RPMI7951 (cell line): Measurements from ENCODE around the gene AP4E1. TPM values are rescaled to one million over a fixed set of nuclear protein-coding genes. Genes with fewer than 3 reads are reported as not detected.
"Not testable (repeated sequence)": the region's sequence is repeated elsewhere in the genome, so short reads cannot be mapped to it uniquely, and the experiment has no call there.

Experiments used
- DNase-seq: peaks from one replicate; pipeline ENCODE4 v3.0.0-alpha.2; 2012; ENCODE audit warnings: low read depth
- total RNA-seq: library from RNA; depleted of rRNA; stranded (reverse); fragments of >200 nt; shearing (Covaris generic); gene quantifications from 2 replicates; pipeline ENCODE4 v1.2.3, GENCODE V29; 2014; rRNA removed

The AP4E1 gene
- total RNA-seq, result 11.2 and 11.7 TPM in 2 replicates

DNA sequence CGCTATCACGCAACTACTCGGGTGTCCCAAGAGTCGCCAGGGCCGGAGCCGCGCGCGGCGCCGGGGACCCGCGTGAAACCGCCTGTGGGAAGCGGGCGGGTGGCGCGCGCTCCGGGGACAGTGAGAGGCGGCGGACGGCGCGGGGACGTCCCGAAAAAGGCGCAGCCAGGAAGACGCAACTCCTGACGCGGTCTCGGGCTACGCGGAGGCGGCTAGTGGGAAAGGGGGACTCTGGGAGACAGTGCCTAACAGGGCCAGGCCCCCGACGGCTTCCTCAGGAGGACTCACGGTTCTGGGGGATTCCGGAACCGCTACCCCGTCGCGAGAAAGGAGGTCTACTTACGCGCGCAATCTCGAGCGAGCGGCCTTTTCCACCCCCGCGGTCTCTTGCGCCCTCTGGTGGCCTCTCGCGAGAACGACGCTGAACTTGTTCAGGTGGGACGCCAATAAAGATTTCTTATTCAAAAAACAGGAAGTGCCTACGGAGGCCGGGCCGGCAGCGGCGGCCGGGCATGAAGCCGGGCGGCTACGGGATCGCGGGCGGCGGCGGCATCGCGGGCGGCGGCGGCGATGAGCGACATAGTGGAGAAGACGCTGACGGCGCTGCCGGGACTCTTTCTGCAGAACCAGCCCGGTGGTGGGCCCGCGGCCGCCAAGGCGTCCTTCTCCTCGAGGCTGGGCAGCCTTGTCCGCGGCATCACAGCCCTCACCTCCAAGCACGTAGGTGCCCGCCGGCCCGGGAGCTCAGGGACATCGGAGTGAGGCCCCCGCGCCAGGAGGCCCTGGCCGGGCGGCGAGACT is at the start of gene AP4E1:
Gene AP4E1 (plus strand): TSS at position 475 of the 801 bp plus-strand sequence. CDS start 96 bp downstream, at position 571.
- DNase-seq, result peak; percentile 88

- no peak for DNase-seq
These were observed 47.7 kb upstream of the AP4E1 start for GRCh38 chr15:50860824-50861223.

GRCh38 chr15:50862553-50862952 is 45.9 kb upstream of the AP4E1 start:
- no peak for DNase-seq

- no peak for DNase-seq
These were observed 43.6 kb upstream of the AP4E1 start for GRCh38 chr15:50864873-50865272.

DNA sequence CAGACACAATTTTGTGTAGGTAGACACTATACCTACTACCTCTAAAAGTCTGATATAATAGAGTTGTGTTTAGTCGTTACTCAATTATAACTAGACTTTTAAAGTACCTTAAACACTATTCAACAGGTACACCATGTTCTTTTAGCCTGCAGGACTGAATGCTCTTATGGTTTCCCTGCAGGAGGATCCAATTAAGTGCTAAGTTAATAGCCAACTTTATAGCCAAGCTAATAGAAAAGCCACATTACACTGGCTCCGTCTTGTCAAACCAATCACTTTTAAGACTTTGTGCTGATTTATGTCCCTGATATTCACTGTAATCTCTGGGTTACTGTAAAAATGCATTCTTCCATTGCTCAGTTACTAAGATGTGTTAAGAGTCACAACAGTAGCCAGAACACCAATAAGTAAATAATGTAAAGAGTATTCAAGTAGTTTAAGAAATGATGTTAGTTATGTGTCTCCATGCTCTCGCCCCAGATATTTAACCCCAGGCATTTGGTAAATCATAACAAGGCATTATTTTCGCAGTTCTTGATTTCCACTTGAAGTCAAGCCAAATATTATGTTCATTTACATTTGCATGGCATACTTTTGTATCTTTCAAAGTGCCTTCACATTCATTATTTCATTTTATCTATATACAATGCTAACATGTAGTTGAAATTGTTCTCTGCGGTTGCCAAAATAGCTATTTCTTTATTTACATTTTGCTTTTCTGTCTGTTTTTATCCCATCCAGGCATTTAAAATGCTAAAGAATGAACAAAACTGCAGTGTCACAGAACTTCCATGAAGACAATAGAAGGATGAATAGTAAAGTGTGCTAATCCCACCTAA is 42.7 kb upstream of the AP4E1 start:
- no peak for DNase-seq

GRCh38 chr15:50871832-50872231 is 36.7 kb upstream of the AP4E1 start:
- no peak for DNase-seq

DNA sequence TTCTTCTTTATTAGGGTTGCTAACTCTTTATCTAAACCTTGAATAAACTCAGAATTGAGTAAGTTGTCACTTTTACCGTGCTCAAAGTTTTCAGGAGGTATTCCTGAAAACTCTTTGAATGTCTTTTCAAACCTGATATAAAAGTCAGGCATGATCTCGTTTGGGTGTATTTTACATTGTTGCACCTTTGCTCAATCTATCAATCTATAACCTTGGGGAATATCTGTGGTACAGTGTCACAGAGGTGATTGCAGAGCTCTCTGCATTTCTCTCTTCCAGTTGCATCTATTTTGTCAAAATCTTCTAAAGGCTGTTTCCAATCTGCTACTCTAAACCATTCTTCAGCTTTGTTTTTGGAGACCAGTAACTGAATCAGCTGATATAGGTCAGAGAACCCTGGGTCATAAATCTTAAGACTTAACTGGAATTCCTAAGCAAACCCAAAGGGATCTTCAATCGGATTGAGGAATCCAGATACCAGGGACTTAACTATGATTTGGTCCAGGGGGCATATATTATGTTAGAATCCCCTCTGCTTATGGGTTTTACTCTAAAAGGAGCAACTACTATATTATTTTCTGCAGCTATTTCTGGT is 35.6 kb upstream of the AP4E1 start:
- DNase-seq, result no peak

GRCh38 chr15:50873935-50874361 is 34.5 kb upstream of the AP4E1 start:
- DNase-seq, result no peak

- not testable (repeated sequence) for DNase-seq
These were observed 33.2 kb upstream of the AP4E1 start for GRCh38 chr15:50875238-50875637.

DNA sequence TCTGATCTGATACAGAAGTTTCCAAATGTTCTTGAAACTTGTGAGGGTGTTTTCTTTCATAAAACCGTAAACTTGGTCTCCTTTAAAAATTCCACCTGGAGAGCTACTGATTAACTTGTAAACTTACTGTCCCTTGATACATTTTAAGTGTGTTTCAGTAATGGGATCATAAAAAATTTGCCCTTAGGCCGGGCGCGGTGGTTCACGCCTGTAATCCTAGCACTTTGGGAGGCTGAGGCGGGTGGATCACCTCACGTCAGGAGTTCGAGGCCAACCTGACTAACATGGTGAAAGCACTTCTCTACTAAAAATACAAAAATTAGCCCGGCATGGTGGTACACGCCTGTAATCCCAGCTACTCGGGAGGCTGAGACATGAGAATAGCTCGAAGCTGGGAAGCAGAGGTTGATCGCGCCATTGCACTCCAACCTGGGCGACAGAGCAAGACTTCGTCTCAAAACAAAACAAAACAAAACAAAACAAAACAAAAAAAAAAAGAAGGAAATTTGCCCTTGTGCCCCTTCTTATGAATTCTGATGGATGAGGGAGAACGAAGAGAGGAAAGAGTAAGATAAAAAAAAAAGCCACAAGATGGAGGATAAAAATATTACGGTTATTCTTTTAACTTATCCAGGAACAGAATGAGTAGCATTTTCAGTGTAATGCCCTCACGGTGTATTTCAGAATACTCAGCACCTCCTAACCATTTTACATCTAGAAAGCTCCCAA is 32.1 kb upstream of the AP4E1 start:
- no peak for DNase-seq

GRCh38 chr15:50876989-50877360 is 31.5 kb upstream of the AP4E1 start:
- DNase-seq, result peak; percentile 90

GRCh38 chr15:50879016-50879617 is 29.4 kb upstream of the AP4E1 start:
- no peak for DNase-seq

GRCh38 chr15:50880206-50880605 is 28.3 kb upstream of the AP4E1 start:
- DNase-seq, result no peak

DNA sequence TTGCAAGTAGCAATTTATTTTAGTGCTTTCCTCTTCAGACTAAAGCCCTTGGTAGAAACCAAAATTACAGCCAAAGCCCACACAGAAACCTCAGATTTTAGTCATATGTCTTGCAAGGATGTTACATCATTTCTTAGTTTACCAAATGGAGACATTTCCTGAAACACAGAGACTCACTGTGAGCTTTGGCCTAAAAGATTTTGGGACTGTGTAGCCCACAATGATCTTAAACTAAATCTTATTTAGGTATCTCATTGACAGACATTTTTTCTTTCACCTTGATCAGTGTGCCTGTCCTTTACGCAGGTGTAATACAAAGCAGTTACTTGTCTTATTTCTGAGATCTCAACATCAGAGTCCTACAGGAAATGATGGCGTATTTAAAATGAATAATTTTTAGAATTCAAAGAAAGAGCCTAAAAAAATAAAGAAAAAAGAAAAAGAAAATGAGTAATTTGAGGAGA is 27.8 kb upstream of the AP4E1 start:
- DNase-seq, result peak; percentile 24

DNA sequence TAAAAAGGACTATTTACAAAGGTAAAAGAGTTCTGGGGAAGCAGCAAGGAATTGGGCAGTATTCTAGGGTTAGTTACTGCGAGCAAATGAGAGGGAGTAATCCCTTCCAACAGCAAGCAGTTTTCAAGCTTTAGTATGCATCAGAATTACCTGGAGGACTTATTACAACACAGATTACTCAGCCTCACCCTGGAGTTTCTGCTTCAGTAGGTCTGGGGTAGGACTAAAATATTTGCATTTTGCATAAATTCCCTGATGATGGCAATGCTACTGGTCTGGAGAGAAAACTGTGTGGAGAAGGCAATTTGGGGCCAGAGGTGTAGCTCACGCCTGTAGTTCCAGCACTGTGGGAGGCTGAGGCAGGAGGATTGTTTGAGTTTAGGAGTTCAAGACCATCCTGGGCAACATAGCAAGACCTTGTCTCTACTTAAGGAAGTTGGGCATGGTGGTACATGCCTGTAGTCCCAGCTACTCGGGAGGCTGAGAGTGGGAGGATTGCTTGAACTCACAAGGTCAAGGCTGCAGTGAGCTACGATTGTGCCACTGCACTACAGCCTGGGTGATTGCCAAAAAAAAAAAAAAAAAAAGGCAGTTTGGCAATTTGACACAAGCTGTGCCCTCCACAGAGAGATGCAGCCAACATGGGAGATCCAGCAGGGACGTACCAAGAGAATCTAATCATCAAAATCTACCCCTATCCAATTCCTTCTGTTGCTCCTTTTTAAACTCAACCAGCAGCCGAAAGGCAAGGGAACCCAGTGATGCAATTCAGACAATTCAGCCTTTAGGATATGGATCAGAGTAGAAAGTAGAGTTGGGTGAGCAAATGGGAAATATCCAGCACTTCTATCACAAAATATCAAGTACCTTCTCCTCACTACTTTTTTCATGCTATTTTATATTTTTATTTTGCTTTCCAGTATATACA is 27.1 kb upstream of the AP4E1 start:
- no peak for DNase-seq

GRCh38 chr15:50883903-50884302 is 24.6 kb upstream of the AP4E1 start:
- peak; percentile 78 for DNase-seq

DNA sequence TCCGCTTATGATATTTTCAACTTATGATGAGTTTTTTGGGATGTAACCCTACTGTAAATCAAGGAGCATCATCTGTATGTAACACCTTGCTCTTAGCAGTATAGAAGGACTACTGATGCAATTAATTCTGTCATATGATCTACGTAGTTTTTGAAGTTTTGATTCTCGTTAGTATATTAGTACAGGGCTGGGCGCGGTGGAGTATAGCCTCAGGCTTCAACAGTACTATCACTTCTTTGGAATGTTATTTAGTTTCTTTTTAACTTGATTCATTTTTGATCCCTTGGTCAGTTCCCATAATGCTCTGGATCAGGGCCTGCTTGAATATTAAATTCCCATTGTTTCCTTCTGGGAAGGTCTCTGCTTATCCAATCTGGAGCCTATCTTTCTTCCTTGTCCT is 23.9 kb upstream of the AP4E1 start:
- DNase-seq, result peak; percentile 84

DNA sequence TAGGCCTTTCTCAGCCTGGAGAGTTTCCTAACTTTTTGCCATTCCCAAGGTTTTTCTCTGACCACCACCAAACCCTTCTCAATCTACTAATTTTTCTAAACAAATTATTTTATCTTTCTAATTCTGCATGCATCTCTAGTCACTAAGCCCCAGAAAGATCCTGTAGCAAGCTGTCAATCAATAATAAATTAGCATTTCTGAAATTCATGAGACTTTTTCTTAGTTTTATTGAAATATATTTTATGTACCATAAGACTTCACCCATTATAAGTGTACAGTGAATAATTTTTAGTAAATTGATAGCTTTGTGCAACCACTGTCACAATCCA is 22.4 kb upstream of the AP4E1 start:
- DNase-seq, result no peak

DNA sequence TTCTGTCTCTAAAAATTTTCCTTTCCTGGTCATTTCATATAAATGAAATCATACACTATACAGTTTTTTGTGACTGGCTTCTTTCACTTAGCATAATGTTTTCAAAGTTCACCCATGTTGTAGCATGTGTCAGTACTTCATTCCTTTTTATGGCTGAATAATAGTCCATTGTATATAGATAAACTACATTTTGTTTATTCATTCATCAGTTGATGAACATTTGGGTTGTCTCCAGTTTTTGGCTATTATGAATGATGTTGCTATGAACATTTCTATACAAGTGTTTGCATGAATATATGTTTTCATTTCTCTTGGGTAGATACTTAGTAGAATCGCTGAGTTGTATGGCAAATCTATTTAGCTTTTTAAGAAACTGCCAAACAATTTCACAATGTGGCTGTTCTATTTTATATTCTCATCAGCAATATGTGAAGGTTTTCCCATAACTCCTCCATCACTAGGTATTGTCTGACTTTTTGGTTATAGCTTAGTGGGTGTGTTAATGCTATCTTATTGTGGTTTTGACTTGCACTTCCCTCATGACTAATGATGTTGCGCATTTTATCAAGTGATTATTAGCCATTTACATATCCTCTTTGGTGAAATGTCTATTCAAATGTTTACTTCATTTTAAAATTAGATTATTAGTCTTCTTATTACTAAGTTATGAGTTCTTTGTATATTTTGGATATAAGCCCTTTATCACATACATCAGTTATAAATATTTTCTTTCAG is 21.7 kb upstream of the AP4E1 start:
- no peak for DNase-seq

GRCh38 chr15:50888054-50888453 is 20.4 kb upstream of the AP4E1 start:
- DNase-seq, result no peak
